HG03469 (cell line): ENCODE results near the gene GNA12.

Experiments
- ATAC-seq: cut with Tn5 transposase; IDR thresholded peaks from one replicate; pipeline ENCODE4 v1.9.1; 2021; ENCODE audit warnings: mild to moderate bottlenecking, moderate library complexity, moderate number of reproducible peaks; ENCODE audit not compliant: unreplicated experiment

Gene GNA12

GRCh38 chr7:2785071-2785500 lies 59.0 kb downstream of the GNA12 start:
- peak; percentile 79 for ATAC-seq

- no peak for ATAC-seq
These were observed 61.5 kb downstream of the GNA12 start for GRCh38 chr7:2782565-2782964.

- no peak for ATAC-seq
These were observed 62.0 kb downstream of the GNA12 start for GRCh38 chr7:2782121-2782520.

- no peak for ATAC-seq
These were observed 62.5 kb downstream of the GNA12 start for GRCh38 chr7:2781636-2782035.

GRCh38 chr7:2779051-2779450 lies 65.1 kb downstream of the GNA12 start:
- ATAC-seq = no peak

GRCh38 chr7:2777898-2778535 lies 66.1 kb downstream of the GNA12 start:
- no peak for ATAC-seq

GRCh38 chr7:2776401-2776800 lies 67.7 kb downstream of the GNA12 start:
- ATAC-seq = no peak

GRCh38 chr7:2775785-2776184 lies 68.3 kb downstream of the GNA12 start:
- ATAC-seq = no peak

- ATAC-seq = no peak
These were observed 68.7 kb downstream of the GNA12 start for GRCh38 chr7:2775376-2775775.

- no peak for ATAC-seq
These were observed 69.2 kb downstream of the GNA12 start for GRCh38 chr7:2774935-2775334.

GRCh38 chr7:2774280-2774679 lies 69.8 kb downstream of the GNA12 start:
- ATAC-seq = no peak

- ATAC-seq = no peak
These were observed 70.5 kb downstream of the GNA12 start for GRCh38 chr7:2773608-2774007.

- no peak for ATAC-seq
These were observed 72.8 kb downstream of the GNA12 start for GRCh38 chr7:2771274-2771731.

GRCh38 chr7:2764621-2765020 lies 79.5 kb downstream of the GNA12 start:
- ATAC-seq = no peak

- ATAC-seq = no peak
These were observed 80.5 kb downstream of the GNA12 start for GRCh38 chr7:2763597-2763996.

GRCh38 chr7:2761801-2762497 lies 82.2 kb downstream of the GNA12 start:
- no peak for ATAC-seq

- ATAC-seq = no peak
These were observed 82.9 kb downstream of the GNA12 start for GRCh38 chr7:2761131-2761624.

- no peak for ATAC-seq
These were observed 83.8 kb downstream of the GNA12 start for GRCh38 chr7:2760098-2760889.

GRCh38 chr7:2759736-2760097 lies 84.4 kb downstream of the GNA12 start:
- ATAC-seq = no peak

GRCh38 chr7:2758673-2759616 lies 85.2 kb downstream of the GNA12 start:
- ATAC-seq = no peak
